ENCODE results near the gene IFT122. TPM values are rescaled to one million over a fixed set of nuclear protein-coding genes. Genes with fewer than 3 reads are reported as not detected.
"Not testable (repeated sequence)": the region's sequence is repeated elsewhere in the genome, so short reads cannot be mapped to it uniquely, and the experiment has no call there.

The IFT122 gene, protein sequence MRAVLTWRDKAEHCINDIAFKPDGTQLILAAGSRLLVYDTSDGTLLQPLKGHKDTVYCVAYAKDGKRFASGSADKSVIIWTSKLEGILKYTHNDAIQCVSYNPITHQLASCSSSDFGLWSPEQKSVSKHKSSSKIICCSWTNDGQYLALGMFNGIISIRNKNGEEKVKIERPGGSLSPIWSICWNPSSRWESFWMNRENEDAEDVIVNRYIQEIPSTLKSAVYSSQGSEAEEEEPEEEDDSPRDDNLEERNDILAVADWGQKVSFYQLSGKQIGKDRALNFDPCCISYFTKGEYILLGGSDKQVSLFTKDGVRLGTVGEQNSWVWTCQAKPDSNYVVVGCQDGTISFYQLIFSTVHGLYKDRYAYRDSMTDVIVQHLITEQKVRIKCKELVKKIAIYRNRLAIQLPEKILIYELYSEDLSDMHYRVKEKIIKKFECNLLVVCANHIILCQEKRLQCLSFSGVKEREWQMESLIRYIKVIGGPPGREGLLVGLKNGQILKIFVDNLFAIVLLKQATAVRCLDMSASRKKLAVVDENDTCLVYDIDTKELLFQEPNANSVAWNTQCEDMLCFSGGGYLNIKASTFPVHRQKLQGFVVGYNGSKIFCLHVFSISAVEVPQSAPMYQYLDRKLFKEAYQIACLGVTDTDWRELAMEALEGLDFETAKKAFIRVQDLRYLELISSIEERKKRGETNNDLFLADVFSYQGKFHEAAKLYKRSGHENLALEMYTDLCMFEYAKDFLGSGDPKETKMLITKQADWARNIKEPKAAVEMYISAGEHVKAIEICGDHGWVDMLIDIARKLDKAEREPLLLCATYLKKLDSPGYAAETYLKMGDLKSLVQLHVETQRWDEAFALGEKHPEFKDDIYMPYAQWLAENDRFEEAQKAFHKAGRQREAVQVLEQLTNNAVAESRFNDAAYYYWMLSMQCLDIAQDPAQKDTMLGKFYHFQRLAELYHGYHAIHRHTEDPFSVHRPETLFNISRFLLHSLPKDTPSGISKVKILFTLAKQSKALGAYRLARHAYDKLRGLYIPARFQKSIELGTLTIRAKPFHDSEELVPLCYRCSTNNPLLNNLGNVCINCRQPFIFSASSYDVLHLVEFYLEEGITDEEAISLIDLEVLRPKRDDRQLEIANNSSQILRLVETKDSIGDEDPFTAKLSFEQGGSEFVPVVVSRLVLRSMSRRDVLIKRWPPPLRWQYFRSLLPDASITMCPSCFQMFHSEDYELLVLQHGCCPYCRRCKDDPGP
- total RNA-seq = 10 to 100 TPM; 43.2 to 60.6 (median 45.8) TPM

DNA sequence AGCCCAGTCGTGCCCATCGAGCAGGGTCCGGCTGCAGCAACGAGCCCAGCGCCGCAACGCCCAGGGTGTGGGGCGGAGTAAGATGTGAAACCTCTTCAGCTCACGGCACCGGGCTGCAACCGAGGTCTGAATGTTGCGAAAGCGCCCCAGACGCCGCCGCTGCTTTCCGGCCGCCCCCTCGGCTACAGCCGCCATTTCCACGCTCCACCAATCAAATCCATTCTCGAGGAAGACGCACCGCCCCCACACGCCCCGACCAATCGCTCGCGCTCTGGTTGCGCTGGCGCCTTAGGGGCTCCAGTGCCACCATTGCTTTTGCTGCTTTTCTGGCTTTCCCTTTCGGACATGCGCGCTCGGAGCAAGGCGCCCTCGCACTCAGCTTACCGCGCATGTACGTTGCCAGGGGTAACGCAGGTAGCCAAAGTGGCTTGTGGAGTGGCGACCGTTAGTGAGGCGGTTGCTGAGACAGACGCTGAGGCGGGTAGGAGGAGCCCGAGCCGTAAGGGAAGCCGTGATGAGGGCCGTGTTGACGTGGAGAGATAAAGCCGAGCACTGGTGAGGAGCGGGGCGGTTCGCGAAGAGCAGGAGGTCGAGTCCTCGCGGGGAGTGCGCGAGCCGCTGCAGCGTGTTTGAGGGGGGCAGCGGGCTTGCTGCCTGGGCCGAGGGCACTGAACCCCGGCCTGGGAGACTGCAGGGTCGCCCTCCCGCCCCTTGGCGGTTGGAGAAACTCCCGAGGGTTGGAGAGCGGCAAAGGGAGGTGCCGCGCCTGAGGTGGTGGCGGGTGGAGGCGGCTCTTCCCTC is at the start of gene IFT122, which contains the start of gene MBD4:
IFT122 (plus strand) TSS at position 408 of the 801 bp plus-strand sequence; CDS start at position 515, 107 bp downstream.
MBD4 (minus strand) TSS at position 132 of the 801 bp plus-strand sequence; CDS start at position 17, 115 bp downstream.
- TF ChIP-seq POLR2A (IDR thresholded peaks at IDR 0.05) (peak; percentile 59), POLR2AphosphoS5 (IDR thresholded peaks at IDR 0.05) (peak; percentile 77 to 83 (median 81))
- TF ChIP-seq, protein P1, sequence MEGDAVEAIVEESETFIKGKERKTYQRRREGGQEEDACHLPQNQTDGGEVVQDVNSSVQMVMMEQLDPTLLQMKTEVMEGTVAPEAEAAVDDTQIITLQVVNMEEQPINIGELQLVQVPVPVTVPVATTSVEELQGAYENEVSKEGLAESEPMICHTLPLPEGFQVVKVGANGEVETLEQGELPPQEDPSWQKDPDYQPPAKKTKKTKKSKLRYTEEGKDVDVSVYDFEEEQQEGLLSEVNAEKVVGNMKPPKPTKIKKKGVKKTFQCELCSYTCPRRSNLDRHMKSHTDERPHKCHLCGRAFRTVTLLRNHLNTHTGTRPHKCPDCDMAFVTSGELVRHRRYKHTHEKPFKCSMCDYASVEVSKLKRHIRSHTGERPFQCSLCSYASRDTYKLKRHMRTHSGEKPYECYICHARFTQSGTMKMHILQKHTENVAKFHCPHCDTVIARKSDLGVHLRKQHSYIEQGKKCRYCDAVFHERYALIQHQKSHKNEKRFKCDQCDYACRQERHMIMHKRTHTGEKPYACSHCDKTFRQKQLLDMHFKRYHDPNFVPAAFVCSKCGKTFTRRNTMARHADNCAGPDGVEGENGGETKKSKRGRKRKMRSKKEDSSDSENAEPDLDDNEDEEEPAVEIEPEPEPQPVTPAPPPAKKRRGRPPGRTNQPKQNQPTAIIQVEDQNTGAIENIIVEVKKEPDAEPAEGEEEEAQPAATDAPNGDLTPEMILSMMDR (IDR thresholded peaks at IDR 0.05) = no peak
- peak within 1 kb of the TSS; percentile 88 to 95 for H3K27ac ChIP-seq
- H3K4me1 ChIP-seq = peaks cover 0 to 20% of the 10 kb centered on the region in 2 donors

DNA sequence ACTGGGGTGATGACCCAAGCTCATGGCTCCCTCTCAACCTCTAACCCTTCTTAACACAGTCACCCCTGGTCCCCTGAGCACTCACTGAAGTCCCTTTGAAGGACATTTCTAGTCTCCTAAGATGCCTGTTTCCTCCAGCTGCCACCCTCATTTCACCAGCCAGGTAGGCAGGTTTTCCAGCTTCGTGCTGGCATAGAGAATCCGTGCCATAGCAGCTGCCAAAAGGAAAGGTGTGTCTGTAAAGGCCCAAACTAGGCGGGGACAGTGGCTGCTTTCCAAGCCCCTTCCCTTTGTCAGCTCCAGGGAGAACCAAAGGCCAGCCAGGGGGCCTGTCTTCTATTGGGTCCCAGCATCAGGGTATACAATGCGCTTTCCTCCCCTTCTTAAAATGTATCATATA is 48.4 kb upstream of the IFT122 start:
- H3K36me3 ChIP-seq; H3K4me1 ChIP-seq; H3K27me3 ChIP-seq; H3K4me3 ChIP-seq; intact Hi-C loops (cut with DNase I; ENCODE audit: low total_unique reads); H3K9me3 ChIP-seq: not testable (repeated sequence)
- H3K27ac ChIP-seq = peak overlapping the region in 1 of 2 donors; percentile 55
- DNase-seq (ENCODE audit: low spot score in 2 of 2) = peak in 1 of 2 donors; percentile 25

More for the DNA sequence above, at the start of gene IFT122, which contains the start of gene MBD4:
- Histone ChIP-seq H3K4me3 (peak within 1 kb of the TSS; percentile 74 to 89 (median 83)), H3K9me3 (no peaks in the 10 kb centered on the region), H3K27me3 (no peaks in the 10 kb centered on the region), H3K36me3 (no peaks in the 10 kb centered on the region)
- intact Hi-C loops (cut with DNase I; ENCODE audit: low total_unique reads) = no loop called here
- peak; percentile 97 to 98 for DNase-seq (ENCODE audit: low spot score in 2 of 2)

DNA sequence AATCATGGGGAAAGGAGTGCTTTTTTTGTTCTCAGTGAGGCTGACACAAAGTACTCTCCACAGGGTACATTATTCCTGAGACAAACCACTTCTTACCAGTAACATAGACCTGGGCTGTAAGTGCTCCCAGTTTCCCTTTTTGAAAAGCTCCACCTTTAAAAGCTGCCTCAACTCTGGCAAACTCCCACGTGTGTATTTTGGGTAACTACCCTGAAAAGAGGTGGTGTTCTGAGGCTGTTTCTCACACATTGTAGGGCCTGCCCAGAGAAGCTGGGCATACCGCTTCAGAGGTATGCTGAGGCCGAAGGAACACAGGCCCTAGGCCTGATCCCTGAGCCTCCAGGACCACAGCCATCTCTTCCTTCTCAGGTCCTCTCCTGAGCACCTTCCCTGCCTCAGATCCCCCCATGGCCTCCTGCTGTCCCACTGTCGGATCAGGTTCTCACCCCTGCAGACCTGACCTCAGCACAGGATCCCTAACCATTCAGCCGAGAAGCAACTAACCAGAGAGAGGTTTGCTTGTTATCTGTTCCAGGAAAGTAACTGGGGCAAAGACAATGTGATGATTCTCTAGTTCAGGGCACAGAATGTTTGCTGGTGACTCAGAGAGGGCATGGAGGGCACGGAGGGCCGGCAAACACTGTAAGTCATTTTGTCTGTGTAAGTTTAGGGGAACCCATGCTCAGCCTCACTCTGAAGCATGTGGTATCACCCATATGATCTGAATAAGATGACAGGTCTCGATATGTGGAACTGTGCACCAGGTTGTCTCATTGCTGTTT is 47.7 kb upstream of the IFT122 start:
- H3K27me3 ChIP-seq; intact Hi-C loops (cut with DNase I; ENCODE audit: low total_unique reads); DNase-seq (ENCODE audit: low spot score in 2 of 2); H3K9me3 ChIP-seq; H3K4me1 ChIP-seq; H3K36me3 ChIP-seq; H3K4me3 ChIP-seq: not testable (repeated sequence)
- peak overlapping the region; percentile 19 to 29 for H3K27ac ChIP-seq

DNA sequence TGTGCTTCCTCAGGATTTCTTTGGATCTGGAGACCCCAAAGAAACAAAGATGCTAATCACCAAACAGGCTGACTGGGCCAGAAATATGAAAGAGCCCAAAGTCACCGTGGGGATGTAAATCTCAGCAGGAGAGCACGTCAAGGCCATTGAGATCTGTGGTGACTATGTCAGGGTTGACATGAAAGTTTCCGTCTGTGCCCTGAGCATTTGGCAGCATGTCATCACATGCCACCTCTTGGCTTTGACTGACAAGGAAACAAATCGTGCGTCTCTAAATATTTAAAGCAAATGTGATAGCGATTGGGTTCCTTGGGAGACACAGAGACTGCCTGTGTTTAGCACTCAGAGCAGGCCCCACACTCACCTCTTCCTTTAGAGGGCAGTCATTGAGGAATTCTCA is 46.8 kb upstream of the IFT122 start:
- peak overlapping the region in 1 of 2 donors; percentile 25 for H3K27ac ChIP-seq
- TF ChIP-seq POLR2A (IDR thresholded peaks at IDR 0.05) (no peak), POLR2AphosphoS5 (IDR thresholded peaks at IDR 0.05) (no peak)
- TF ChIP-seq, protein P1 (IDR thresholded peaks at IDR 0.05) = no peak
- no peaks in the 10 kb centered on the region for H3K36me3 ChIP-seq
- intact Hi-C loops (cut with DNase I; ENCODE audit: low total_unique reads) = no loop called here
- H3K4me3 ChIP-seq = no peak overlapping the region
- H3K27me3 ChIP-seq = no peaks in the 10 kb centered on the region
- H3K9me3 ChIP-seq = no peaks in the 10 kb centered on the region
- peaks cover 0 to 3% of the 10 kb centered on the region in 2 donors for H3K4me1 ChIP-seq
- DNase-seq (ENCODE audit: low spot score in 2 of 2) = no peak

DNA sequence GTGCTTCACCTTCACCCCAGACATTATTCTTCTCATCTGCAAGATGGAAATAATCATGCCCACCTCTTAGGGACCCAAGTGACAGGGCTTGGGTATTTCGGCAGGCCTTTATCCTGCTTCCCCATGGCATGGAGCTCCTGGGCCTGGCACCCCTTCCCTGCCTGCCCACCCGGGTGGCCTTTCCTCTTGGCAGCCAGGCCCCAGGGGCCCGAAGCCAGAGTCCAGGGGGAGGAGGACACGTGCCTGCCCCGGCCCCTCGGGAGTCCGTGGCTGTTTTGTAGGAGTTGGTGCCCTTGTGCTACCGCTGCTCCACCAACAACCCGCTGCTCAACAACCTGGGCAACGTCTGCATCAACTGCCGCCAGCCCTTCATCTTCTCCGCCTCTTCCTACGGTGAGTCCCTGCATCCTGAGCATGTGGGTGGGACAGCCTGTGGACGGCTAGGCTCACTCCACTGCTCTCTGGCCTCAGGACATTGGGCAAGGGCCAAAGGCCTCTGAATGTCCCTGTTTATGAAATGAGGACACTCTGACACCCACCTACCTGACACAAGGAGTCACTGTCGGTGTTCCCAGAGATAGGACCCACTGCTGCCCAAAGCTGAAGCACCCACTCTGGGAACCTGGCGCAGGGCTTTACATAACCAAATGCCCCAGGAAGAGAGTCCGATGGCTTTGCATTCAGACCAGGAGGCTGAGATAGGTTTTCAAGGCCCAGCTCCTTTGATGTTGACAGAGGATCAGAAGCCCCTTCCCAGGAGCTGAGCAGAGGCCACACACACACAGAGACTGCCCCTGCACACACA is 46.1 kb upstream of the IFT122 start:
- H3K9me3 ChIP-seq; H3K27me3 ChIP-seq; H3K4me3 ChIP-seq; H3K4me1 ChIP-seq; H3K27ac ChIP-seq; DNase-seq (ENCODE audit: low spot score in 2 of 2); intact Hi-C loops (cut with DNase I; ENCODE audit: low total_unique reads); H3K36me3 ChIP-seq: not testable (repeated sequence)
